Right renal cortex interstitium (tissue), 3 donors: Measurements from ENCODE around the gene NR1H4. TPM values are rescaled to one million over a fixed set of nuclear protein-coding genes. Genes with fewer than 3 reads are reported as not detected.
"Not testable (repeated sequence)": the region's sequence is repeated elsewhere in the genome, so short reads cannot be mapped to it uniquely, and the experiment has no call there.

Experiments
- DNase-seq, 3 donors: peaks; one replicate each; pipeline ENCODE4 v3.0.0-alpha.2; 2013; ENCODE audit warnings: low read depth in 3 of 3, low spot score in 2 of 3
- polyA plus RNA-seq, 3 donors: library from polyadenylated mRNA; unstranded; fragments of 120-200 nt; gene quantifications; one replicate each; pipeline ENCODE4 v1.2.1, GENCODE V29; 2013; ENCODE audit not compliant: insufficient read length in 3 of 3

Gene NR1H4
- polyA plus RNA-seq = 10 to 100 TPM; 14.2 to 17.7 (median 15.4) TPM

DNA sequence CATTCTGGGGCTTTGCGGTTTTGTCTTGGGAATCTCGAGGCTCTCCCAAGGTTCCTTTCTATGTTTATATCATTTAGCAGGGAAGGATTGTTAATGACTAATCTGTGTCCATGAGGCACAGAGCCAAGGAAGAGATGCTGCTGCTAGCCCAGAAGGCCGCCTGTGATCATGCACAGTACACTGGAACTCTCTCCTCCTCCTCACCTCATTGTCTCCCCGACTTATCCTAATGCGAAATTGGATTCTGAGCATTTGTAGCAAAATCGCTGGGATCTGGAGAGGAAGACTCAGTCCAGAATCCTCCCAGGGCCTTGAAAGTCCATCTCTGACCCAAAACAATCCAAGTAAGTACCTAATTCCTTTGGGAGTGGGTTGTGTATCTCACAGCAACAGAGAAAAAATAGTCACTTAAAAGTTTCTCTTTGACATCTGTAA is at the start of gene NR1H4:
TSS of gene NR1H4 (plus strand) at position 151 of the 435 bp plus-strand sequence. CDS start 19,458 bp downstream, outside the sequence.
- no peak for DNase-seq

DNA sequence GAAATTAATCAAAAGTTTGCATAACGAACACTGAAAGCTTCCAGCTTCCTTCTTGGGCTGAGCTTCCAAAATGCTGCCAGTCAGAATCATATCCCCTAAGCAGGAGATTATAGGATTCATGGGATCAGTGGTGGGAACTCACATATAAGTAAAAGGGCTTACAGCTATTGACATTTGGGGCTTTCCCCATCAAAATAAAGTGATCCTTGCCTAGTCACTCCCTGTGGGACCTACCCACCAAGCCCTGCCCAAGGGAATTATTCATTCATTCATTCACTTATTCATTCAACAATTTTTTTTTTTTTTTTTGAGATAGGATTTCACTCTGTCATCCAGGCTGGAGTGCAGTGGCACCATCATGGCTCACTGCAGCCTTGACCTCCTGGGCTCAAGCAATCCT is 47.5 kb upstream of the NR1H4 start:
- no peak for DNase-seq

DNA sequence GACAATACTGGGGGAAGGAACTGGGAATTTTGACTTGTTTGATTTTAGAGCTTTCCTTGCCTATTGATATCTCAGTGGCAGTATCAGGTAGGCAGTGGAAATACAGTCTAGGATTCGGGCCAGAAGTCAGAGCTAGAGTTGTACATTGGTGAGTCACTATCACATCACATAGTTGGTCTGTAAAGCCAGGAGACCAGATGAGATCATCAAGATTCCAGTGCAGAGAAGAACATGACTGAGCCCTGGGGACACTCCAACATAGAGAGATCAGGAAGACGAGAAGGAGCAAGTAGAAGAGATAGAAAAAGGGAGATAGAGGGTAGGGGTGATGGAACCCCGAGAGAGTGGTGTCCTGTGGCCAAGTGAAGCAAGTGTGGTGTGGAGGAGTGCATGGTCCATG is 46.6 kb upstream of the NR1H4 start:
- DNase-seq = no peak

DNA sequence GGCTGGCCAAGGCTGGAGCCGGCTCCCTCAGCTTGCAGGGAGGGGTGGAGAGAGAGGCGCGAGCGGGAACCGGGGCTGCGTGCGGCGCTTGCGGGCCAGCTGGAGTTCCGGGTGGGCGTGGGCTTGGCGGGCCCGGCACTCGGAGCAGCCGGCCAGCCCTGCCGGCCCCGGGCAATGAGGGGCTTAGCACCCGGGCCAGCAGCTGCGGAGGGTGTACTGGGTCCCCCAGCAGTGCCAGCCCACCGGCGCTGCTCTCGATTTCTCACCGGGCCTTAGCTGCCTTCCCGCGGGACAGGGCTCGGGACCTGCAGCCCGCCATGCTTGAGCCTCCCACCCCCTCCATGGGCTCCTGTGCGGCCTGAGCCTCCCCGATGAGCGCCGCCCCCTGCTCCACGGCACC is 43.4 kb upstream of the NR1H4 start:
- not testable (repeated sequence) for DNase-seq

DNA sequence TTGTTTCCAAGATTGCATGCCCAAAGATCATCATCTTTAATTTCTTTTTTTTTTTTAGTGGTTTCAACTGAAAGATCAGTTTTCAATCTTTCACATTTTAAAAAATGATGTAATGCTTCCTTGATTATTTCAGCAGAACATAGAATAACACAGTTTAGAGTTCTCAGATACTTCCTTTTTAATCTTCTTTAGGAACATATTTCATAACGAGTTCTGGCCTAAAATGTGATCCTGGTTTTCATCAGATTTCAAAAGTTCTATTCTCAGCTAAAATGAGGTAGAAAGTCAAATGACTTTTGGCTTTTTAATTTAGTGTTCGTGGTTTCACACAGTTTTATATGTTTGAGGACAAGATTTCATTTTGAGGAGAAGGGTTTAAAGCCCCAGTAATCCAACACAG is 40.0 kb upstream of the NR1H4 start:
- no peak for DNase-seq

DNA sequence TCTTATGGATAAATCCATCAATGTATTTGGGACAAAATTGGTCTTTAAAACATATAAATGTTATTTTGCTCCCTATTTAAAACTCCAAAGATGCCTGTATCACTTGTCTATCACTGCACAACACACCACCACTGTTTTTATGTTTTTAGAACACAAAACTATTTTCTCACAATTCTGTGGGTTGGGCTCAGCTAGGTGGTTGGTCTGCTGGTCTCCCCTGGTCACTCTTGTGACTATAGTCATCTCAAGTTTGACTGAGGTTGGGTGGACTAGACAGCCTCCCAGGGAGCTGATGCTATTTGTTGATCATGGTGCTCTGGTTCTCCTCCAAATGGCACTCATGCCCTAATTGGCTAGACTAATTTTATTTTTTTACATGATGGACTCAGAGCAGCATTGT is 39.5 kb upstream of the NR1H4 start:
- no peak for DNase-seq

DNA sequence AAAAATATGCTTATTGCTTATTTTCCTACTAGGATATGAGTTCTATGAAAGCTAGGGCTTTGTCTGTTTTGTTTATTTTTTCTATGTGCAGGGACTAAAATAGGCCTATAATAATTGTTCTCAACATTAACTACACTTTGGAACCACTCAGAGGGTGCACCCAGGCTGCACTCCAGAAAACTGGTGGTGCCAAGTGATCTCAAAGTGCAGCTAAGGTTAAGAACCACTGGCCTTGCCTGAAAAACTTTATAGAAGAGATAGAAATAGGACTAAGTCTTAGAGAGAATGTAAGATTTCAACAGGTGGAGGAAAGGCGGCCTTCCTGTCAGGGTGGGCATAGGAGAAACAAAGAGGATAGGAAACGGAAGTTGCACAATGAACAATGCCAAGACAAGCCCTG is 37.7 kb upstream of the NR1H4 start:
- DNase-seq = no peak

DNA sequence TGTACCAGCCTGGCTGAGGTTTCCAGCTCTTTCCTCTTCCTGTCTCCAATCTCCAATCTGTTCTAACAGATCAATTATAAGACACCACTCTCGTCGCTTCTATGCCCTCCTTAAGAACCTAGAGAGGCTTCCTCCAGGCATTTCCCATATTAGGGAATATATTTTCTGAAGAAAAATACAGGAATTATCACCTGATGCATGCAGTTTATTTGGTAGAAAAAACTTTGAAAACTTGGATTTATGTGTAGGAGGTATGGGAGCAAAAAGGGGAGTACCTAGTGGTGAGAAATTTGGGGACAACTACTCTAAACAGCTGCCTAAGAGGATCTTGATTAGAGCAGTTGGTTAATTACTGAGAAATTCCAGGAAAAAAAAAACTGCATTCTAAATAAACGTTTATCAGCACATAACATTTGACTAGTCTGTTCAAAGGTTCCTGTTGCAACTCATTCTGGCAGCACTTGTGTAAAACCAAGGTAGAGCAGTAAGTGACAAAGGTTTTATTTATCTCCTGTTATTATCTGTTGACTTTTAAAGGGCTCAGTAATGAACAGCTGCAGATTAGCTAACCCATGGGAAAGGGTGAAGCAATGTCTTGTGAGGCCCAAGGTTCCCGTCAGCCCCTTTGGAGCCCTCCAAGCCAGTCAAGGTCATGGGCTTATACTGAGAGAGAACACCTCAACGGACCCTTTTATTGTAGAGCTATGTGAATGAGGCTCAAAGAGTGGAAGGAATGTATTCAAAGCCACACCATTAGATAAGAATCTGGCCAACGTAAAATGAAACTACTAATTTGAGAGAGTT is 36.4 kb upstream of the NR1H4 start:
- DNase-seq = no peak

DNA sequence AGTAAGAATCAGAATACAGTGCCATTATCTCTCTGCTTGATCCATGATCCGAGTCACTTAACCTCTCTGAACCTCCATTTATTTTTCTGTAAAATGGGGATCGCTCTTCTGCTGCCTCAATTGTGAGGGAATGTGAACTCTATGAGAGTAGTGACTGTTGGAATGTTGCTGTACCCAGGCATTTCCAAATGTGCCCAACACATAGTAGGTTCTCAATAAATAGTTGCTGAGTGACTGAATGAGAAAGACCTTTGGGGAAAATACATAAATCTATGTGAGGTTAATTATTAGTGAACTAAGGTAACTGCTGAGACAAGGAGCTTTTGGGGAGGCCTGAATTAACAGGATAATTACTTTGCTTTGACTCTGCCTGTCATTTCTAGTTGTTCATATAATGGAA is 33.9 kb upstream of the NR1H4 start:
- no peak for DNase-seq

DNA sequence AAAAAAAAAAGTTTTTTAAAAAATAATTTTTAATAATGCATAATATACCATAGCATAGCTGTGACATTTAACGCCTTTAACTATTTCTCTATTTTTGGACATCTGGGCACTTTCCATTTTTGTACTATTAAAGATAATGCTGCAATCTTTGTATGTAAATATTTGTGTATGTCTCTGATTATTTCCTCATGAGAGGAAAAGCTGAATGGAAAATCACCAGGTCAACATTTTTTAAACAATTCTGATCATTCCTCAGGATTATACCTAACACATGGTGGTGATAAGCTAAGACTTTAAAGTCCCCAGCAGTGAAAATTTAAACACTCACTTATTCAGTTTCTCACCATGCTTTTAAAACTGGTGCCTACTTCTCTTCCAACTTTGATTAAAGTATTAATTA is 31.3 kb upstream of the NR1H4 start:
- no peak for DNase-seq

DNA sequence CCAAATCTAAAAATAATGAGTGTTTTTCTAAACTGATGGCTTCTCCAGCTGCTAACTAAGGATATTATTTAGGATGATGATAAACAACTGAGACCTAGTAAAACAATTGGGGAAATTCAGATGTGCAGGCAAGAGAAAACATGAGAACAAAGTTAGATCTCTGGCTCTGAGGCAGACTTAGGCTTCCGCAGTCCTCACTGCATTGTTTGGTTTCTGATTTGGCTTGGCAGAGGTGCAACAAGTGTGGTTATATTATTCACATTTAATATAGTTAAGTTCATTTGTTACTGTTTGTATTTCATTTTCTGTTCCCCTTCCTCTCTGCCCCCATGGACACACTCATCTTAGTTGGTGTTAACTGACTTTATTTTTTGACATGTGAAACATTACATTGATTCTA is 30.2 kb upstream of the NR1H4 start:
- no peak for DNase-seq

DNA sequence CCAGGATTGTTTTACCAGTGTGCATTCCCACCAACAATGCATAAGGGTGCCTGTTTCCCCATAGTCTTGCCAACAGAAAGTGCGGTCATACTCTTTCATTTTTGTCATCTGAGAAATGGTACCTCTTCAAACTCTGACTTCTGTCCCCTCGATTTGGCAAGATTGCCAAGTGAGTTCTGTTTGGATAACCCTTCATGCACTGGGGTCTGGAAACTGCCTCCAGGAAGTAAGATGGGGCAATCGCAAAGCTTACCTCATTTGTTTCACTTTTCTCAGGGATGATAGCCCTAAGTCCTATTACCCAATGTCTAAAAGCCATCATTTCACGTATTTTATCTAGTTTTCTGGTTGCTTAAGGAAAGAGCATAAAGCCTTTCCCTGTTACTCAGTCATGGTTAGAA is 28.6 kb upstream of the NR1H4 start:
- no peak for DNase-seq

DNA sequence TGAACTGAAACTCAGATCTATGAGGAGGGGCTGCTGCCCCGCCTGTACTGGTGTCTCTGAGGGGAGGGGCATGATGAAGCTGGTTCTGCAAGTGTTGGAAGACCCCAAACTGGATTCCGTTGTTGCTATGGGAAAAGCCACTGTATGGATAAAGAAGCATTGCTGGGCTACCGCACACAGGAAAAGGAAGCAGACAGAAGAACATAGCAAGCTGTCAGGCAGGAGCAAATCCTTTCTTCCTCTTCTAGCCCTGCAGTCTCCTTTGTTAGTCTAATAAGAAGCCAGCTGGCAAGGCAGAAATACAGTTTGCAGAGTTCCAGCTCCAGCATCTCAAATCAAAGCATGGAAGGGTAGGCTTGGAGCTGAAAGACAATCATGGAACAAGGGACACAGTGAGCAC is 26.3 kb upstream of the NR1H4 start:
- no peak for DNase-seq

DNA sequence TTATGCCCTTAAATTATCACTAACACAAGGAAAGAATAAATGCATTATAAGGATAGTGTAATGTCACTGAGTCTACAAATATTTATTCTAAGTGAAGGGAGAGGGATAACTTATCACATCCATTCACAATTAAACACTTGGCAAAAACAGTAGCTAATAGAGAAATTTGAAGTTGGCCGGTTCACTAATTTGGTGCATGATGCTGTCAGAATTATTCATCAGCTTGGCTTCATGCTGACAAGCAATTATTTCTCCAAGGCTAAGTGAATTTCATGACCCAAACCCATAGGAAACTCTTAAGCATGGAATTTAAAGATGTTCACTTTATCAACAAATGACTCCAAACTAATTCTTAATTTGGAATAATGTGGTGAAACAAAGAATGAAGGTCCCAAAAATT is 25.0 kb upstream of the NR1H4 start:
- no peak for DNase-seq

DNA sequence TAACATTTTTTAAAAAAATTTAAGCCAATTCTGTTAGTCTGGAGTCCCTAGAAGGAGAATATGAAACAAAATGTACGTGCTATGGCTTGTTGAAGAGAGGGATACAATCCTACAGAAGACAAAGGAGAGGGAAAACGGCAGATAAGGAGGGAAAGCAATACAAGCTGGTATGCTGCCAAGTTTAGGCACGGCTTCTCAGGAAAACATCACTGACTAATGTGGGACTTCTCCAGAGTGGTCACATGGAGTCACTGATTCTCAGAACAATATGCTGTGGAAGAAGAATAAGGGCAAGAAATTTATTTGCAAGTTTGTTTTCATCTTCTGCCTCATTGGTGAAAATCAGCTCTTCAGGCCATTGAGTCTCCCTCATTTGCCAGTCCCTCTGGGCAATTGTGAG is 22.9 kb upstream of the NR1H4 start:
- no peak for DNase-seq

DNA sequence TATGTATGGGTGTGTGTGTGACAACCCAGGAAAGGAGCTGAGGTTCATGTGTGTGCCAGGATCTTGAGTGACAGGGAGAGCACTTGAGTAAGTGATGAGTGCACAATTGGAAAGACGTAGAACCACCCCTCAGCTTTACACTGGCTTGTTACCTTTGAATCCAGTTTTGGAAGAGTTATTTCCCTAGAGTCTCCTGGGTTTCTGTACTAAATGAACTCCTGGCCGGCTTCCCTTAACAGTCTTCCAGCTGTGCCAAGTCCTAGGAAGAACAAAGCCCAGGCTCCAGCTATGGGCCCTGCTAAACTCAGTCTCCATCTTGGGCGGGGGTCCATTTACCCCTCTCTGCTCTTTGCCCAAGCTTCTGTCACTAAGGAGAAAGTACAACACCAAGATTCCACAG is 19.7 kb upstream of the NR1H4 start:
- no peak for DNase-seq

DNA sequence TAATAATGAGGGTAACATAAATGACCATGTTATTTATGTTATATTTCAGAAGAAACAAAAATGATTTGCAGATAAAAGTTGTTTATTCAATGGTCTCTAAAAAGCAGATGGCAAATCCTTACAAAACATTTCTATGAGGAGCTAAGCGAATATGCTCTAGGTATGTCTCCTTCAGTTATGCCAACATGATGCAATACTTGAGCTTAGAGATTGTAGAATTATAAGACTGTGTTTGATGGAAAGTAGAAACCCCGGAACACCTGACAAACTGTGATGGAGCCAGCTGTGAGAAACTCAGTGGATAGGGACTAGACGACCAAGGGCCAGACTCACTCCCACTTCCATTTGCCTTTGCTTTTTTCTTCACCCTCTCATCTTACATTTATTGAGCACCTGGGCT is 17.8 kb upstream of the NR1H4 start:
- no peak for DNase-seq

DNA sequence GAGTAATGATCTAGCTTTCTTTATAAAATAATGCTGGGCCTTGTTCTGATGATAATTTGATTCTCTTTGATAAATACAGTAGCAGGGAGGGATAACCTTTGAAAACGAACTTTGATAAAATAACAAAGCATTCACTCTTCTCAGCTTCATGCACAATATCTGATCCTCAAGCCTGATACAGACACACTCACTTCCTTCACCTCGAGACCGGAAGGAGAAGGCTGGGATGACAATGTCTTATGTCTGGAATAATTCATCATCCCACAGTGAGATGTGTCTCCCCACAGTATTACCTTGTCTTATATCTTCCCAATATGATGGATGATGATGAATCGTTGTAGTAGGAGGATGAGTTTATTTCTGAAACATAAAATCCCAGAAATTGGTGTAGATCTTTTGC is 15.5 kb upstream of the NR1H4 start:
- no peak for DNase-seq

DNA sequence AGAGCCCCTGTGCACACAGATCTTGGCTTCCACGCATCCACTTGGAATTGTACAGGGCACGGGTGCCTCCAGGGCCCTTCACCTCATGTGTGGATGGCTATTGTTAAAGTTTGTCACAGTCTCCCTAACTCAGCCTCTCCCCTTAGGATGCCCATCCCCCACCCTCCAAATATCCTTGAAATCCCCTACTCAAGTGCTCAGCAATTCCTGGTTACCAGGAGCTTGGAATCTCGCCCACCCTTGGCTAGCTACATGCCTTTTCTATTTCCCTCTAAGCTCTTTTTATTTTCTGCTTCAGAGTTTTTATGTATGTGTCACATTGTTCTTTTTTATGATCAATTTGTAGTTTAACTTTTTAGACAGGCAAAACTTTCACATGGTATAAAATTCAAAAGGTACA is 13.0 kb upstream of the NR1H4 start:
- DNase-seq = no peak

DNA sequence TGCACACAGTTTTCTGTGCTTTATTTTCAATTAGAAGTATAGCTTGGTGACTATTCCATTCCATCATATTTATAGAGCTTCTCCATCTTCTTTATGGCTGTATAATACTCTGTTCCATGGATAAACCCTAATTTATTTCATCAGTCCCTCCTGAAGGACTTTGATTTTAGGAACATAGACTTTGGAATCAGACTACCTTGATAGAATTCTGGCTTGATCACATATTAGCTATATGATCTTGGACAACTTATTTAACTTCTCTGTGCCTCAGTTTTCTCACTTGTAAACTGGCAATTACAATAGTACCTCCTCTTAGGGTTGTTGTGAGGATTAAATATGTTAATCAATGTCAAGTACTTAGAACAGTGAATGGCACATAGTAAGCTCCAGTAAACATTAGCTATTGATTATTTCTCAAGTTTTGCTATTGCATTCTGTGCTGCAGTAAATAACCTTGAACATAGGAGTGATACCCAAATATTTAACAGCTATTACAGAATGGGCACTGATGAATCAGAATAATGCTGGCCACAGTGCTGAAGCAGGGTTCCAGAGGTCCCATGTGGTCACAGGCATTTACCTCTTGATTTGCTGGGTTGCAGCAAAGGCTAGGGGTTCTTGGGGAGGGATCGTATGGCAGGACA is 12.2 kb upstream of the NR1H4 start:
- DNase-seq = no peak

DNA sequence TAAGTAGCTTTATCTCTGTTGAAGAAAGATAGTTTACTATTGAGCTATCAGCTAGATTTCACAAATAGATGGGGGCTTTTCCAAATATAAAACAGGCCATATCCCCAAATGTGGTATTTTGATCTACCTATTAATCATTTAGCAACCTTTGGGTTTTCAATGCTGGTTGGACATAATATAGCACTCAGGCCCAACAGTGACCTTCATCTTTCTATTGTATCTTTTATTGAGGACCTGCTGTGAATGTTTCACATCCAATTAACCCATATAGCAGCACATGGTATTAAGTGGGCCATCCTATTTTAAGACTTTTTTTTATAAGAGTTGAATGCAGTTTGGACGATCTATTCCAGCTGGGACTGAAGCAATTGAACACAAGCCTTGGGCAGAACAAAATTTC is 10.0 kb upstream of the NR1H4 start:
- DNase-seq = no peak

DNA sequence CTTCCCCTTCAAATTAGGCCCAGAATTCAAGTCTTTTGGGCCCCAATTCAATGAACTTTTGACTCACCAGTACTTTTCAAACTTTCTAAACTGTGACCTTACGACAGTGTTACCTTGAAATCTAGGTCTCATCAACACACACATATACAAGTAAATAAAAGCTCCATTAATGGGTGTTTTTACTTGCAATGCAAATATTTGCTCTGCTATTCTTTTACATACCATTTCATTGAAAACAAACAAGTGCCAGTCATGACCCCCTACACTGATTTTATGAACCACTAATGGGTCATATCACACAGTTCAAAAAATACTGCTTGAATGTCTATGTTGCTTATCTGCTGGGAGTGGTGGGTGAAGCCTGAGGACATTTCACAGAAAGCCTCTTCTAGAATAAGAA is 9.1 kb upstream of the NR1H4 start:
- DNase-seq = no peak
